HG02571 (cell line): ENCODE measurements around the gene SPZ1.
"Not testable (repeated sequence)": the region's sequence is repeated elsewhere in the genome, so short reads cannot be mapped to it uniquely, and the experiment has no call there.

Experiments
- ATAC-seq: cut with Tn5 transposase; IDR thresholded peaks from one replicate; pipeline ENCODE4 v1.9.1; 2021; ENCODE audit warnings: mild to moderate bottlenecking, moderate library complexity; ENCODE audit not compliant: unreplicated experiment

Gene SPZ1, protein sequence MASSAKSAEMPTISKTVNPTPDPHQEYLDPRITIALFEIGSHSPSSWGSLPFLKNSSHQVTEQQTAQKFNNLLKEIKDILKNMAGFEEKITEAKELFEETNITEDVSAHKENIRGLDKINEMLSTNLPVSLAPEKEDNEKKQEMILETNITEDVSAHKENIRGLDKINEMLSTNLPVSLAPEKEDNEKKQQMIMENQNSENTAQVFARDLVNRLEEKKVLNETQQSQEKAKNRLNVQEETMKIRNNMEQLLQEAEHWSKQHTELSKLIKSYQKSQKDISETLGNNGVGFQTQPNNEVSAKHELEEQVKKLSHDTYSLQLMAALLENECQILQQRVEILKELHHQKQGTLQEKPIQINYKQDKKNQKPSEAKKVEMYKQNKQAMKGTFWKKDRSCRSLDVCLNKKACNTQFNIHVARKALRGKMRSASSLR

DNA sequence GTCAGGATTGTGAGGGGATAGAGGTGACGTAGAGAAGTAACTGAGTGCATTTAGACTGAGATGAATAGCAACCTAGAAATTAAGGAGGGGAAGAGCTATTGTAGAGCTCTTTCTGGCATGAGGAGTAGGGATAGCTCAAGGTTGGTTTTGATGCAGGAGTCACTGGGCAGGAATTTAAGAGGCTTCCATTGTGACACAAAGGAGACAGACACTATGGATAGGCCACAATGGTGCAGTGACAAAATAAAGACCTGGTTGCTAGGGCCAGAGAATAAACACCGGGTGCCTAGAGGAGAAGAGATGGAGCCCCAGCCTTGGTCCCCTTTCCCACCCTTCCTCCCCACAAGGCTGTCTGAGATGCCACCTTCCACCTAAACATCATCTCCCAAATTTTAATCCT, at the start of gene SPZ1:
Gene SPZ1 (plus strand): TSS at position 301 of the 400 bp plus-strand sequence. CDS start 214 bp downstream, outside the sequence.
- ATAC-seq = no peak

DNA sequence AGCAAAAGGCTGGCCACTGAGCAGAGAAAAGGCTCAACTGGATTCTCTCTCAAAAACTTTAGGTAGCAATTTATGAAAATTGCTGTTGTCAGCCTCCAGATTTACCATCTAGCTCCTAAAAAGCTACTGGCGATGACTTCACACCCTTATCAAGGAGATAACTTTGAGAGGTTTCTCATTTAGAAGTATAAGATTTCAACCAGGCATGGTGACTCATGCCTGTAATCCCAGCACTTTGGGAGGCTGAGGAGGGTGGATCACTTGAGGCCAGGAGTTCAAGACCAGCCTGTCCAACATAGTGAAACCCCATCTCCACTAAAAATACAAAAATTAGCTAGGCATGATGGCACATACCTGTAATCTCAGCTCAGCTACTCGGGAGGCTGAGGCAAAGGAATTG, 49.3 kb upstream of the SPZ1 start:
- not testable (repeated sequence) for ATAC-seq

DNA sequence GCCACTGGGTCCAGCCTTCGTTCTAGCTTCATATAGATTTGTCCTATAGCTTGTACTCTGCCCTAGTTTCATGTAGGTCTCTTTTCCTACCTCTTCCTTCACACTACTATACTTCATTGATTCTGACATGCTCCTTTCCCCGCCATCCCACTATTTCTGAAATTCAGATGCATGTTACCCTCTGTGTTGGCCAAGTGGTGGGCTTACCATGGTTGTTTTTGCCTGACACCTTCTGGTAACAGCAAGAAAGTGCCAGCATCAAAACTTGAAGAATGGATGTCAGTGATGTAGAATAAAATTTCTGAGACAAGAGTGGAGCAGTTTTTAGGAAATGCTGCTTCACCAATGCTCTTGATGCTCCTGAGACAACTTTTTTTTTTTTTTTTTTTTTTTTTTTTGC, 44.5 kb upstream of the SPZ1 start:
- no peak for ATAC-seq

DNA sequence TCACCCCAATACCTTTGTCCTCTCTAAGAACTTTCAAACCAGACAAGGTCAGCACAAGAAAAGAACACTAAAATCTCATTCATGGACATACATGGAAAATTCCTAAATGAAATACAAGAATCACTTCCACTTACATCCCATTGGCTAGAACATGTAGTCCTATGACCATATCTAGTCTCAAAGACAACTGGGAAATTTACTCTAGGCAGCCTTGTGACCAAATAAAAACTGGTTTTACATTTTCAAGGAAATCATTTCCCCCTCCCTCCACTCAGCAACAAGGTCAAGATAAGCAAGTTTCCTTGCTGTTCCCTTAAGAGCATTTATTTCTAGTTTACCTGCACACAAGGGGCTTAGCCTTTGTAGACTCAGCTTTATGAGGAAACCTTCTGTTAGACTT, 43.6 kb upstream of the SPZ1 start:
- no peak for ATAC-seq

DNA sequence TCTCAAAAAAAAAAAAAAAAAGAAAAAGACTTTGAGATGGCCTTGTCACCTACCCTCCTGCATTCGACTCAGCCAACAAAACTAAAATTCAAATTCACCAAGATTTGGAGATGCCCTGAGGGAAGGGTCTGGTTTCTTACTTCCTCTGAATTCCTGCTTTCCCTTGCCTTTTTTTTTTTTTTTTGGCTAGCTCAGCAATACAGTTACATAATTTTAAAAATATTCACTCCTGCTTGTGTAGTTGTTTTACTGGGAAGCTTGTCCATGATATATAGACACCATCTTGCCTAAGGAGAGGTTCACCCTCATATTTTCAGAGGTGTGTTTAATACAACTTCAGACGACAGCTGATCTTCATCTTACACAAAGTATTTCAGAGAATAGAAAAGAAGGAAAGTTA, 42.6 kb upstream of the SPZ1 start:
- ATAC-seq = no peak

DNA sequence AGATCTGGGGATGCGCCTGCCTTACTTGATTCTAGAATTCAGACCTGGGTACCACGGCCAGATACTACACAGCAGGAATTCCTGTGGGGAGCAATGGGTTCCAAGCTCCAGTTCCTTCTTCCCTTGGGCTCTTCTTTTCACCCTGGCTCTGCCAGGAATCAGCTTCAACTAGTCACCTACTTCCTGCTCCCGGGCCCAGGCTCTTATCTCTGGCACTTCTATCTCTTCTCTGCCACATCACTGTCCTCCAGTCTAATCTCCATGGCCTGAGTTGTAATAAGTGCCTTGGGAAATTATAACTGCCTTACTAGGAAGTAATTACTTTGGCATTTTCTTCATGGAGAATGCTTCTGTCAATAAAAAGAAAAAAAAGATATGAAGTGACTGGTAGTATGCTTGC, 37.7 kb upstream of the SPZ1 start:
- no peak for ATAC-seq

DNA sequence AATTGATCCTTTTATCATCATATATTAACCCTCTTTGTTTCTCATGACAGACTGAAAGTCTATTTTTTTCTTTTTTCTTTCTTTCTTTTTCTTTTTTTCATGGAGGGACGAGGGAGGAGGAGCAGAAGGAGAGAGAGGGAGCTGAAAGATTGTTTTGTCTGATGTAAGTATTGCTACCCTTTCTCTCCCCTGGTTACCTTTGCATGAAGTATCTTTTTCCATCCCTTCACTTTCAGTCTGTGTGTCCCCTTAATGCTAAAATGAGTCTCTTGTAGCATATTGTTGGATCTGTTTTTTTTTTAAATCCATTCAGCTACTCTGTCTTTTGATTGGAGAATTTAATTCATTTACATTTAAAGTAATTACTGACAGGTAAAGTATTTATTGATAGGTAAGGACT, 36.4 kb upstream of the SPZ1 start:
- ATAC-seq = no peak

DNA sequence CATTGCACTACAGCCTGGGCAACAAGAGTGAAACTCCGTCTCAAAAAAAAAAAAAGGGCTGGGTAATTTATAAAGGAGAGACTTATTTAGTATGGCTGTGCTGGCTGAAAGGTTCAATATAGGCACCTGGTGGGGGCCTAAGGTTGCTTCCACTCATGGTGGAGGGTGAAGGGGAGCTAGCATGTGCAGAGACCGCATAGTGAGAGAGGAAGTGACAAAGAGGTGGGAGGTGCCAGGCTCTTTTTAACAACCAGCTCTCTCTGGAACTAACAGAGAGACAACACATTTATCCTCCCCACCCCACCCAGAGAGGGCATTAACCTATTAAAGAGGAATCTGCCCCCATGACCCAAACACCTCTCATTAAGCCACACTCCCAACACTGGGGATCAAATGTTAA, 35.1 kb upstream of the SPZ1 start:
- no peak for ATAC-seq

DNA sequence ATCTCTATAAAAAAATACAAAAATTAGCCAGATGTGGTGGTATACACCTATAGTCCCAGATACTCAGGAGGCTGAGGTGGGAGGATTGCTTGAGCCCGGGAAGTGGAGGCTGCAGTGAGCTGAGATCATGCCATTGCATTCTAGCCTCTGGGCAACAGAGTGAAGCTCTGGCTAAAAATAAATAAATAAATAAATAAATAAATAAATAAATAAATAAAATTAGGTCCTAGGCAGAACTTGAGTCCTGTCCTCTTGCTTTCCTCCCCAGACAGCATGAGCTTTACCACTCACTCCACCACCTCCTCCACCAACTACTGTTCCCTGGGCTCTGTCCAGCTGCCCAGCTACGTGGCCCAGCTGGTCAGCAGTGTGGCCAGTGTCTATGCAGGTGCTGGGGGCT, 31.6 kb upstream of the SPZ1 start:
- no peak for ATAC-seq

DNA sequence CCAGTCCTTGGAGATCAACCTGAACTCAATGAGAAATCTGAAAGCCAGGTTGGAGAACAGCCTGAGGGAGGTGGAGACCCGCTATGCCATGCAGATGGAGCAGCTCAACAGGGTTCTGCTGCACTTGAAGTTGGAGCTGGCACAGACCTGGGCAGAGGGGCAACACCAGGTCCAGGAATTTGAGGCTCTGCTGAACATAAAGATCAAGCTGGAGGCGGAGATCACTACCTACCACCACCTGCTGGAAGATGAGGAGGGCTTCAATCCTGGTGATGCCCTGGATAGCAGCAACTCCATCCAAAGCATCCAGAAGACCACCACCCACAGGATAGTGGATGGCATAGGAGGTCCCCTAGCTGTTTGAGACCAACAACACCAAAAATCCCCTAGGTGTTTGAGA, 30.5 kb upstream of the SPZ1 start:
- no peak for ATAC-seq

DNA sequence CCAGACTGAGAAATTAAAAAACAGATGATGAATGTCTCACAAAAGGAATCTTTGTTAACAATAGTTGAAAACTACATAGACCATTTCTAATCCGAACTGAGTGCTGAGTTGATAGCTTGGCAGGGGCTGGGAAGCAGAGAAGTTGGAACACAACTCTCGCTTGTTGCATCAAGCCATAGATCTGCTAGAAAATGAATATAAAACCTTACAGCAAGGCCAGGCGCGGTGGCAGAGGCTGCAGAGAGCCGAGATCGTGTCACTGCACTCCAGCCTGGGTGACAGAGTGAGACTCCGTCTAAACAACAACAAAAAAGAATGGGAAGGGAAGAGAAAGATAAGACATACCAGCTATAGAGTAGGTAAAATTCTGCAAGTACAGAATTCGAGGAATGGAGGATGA, 28.0 kb upstream of the SPZ1 start:
- ATAC-seq = no peak

DNA sequence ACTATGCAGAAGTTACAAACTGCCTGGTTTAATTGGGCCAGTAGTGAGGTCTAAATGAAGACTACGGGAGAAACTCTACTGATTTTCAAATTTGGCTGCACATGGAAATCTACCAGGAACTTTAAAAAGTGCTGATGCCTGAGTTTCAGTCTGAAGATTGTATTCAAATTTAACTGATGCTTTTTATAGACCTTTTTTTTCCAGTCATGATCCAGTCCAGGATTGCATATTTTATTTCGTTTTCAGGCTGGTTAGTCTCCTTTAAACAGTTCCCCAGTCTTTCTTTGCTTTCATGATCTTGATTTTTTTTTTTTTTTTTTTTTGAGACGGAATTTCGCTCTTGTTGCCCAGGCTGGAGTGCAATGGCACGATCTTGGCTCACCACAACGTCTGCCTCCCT, 23.7 kb upstream of the SPZ1 start:
- ATAC-seq = no peak

DNA sequence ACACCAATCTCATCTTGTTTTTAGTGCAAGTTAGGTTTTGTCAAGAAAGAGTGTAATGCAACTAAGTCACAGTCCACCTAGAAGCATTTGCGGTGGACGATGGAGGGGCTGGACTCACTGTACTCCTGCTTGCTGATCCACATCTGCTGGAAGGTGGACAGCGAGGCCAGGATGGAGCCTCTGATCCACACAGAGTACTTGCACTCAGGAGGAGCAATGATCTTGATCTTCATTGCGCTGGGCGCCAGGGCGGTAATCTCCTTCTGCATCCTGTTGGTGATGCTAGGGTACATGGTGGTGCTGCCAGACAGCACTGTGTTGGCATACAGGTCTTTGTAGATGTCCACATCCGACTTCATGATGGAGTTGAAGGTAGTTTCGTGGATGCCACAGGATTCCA, 20.2 kb upstream of the SPZ1 start:
- no peak for ATAC-seq

DNA sequence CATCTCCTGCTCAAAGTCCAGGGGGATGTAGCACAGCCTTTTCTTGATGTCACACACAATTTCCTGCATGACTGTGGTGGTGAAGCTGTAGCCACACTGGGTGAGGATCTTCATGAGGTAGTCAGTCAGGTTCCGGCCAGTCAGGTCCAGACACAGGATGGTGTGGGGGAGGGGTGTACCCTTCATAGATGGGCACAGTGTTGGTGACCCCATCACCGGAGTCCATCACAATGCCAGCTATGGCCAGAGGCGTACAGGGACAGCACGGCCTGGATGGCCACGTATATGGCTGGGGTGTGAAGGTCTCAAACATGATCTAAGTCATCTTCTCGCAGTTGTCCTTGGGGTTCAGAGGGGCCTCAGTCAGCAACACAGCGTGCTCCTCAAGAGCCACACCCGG, 19.7 kb upstream of the SPZ1 start:
- no peak for ATAC-seq

DNA sequence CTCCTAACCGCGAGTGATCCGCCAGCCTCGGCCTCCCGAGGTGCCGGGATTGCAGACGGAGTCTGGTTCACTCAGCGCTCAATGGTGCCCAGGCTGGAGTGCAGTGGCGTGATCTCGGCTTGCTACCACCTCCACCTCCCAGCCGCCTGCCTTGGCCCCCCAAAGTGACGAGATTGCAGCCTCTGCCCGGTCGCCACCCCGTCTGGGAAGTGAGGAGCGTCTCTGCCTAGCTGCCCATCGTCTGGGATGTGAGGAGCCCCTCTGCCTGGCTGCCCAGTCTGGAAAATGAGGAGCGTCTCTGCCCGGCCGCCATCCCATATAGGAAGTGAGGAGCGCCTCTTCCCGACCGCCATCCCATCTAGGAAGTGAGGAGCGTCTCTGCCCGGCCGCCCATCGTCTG, 19.0 kb upstream of the SPZ1 start:
- not testable (repeated sequence) for ATAC-seq

DNA sequence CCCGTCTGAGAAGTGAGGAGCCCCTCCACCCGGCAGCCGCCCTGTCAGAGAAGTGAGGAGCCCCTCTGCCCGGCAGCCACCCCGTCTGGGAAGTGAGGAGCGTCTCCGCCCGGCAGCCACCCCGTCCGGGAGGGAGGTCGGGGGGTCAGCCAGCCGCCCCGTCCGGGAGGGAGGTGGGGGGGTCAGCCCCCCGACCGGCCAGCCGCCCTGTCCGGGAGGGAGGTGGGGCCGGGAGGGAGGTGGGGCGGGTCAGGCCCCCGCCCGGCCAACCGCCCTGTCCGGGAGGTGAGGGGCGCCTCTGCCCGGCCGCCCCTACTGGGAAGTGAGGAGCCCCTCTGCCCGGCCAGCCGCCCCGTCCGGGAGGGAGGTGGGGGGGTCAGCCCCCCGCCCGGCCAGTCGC, 18.5 kb upstream of the SPZ1 start:
- ATAC-seq = not testable (repeated sequence)

DNA sequence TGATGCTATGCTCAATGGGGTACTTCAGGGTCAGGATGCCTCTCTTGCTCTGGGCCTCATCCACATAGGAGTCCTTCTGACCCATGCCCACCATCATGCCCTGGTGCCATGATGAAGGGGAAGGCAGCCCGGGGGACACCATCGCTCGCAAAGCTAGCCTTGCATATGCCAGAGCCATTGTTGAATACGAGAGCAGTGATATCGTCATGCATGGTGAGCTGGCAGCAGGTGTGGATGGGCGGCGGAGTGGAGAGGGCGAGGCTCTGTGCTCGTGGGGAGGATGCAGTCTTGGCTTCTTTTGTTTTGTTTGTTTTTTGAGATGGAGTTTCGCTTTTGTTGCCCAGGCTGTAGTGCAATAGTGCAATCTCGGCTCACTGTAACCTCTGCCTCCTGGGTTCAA, 17.2 kb upstream of the SPZ1 start:
- no peak for ATAC-seq

DNA sequence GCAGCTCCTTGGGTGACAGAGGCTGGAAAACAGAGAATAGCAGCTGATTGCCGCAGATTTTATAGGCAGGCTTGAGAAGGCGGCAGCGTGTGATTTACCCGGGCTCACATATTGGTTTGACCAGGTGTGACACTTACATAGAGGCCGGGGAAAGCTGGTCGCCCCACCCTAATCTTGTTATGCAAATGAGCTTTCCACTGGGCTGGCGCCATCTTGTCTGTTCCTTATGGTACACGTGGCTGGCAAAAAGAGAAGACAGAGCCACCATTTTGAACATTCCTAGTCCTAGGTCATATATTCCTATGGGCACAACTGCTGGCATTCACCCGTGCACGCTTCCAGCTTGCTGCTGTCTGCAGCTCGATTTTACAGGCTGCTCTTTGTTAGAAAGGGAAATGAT, 11.3 kb upstream of the SPZ1 start:
- ATAC-seq = no peak

DNA sequence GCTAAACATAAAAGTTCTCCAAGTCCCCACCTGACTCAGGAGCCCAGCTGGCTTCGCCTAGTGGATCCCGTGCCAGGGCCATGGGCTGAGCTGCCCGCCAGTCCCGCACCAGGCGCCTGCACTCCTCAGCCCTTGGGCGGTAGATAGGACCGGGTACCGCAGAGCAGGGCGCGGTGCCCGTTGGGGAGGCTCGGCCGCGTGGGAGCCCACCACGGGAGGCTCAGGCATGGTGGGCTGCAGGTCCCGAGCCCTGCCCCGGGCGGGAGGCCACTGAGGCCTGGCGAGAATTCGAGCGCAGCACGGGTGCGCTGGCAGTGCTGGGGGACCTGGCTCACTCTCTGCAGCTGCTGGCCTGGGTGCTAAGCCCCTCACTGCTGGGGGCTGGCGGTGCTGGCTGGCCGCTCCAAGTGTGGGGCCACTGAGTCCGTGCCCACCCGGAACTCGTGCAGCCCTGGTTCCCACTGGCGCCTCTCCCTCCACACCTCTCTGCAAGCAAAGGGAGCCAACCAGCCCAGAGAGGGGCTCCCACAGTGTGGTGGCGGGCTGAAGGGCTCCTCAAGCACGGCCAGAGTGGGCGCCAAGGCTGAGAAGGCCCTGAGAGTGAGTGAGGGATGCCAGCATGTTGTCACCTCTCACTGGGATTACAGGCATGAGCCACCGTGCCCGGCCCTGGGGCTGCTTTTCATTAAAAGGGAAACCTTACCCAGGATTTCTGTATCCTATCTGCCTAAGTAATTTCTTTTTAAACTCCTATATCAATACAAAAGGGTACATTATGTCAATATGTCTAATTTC, 9.7 kb upstream of the SPZ1 start:
- no peak for ATAC-seq

DNA sequence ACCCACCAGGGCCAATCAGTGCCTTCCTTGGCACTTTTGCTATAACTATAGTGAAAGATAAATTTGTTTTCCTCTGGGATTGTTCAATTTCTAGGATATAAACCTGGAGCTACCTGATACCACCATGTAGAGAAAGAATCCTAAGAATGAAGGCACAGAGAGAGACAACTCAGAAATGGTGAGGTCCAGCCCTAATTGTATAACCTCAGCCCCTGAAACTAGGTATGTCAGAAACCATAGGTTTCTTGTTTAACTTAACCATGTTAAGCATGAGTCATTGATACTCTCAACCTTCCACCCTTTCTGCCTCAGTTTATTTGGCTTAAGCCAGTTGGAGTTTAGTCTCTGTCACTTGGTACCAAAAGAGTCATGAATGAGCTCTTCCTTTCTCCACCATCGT, 4.6 kb upstream of the SPZ1 start:
- no peak for ATAC-seq

DNA sequence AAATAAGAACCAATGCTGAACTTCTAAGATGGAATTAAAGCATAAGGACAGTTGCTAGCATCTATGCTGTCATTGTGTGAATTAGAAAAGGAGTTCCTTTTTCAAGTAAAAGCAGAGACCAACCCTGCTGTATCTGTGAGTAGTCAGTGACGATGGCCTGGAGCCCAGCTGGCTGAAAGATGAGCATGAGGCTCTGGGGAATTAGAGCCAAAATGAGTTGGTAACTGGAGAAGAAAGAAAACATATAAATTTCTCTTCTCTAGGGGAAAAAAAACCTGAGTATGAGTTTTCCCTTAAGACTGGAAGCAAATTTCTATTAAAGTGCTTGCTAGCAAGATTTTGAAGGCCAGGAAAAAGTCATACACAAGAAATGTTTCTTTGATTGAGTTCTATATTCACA, 1.6 kb upstream of the SPZ1 start:
- no peak for ATAC-seq

DNA sequence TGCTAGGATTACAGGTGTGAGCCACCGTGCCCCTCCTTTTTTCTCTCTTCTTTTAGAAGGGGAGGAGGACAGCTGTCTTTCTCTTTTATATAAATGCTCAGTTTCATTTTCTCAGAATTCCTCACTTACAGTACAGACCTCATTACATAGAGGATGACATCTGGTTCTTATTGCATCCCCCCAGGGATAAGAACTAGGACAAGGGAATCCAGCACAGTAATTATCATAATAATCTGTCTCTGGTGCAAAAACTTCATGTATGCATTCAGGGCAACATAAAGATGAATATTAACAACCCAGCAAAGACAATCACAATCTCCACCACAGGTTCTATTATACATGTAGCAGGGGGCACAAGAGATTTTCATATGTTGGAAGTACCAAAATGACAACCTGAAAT, 5.1 kb downstream of the SPZ1 start:
- ATAC-seq = no peak
